H1 (cell line): ENCODE results near the gene DDN. TPM values are rescaled to one million over a fixed set of nuclear protein-coding genes. Genes with fewer than 3 reads are reported as not detected.

Experiments
- CTCF ChIA-PET: fragments of 300-600 bp; sonication (Branson Sonifier 250); formaldehyde crosslinking; loops from one replicate; lab custom pipeline; 2021; ENCODE audit not compliant: partially characterized antibody; lab: Charles Lee
- POLR2A ChIA-PET: fragments of 300-600 bp; sonication (Branson Sonifier 250); formaldehyde crosslinking; loops from one replicate; lab custom pipeline; 2021; ENCODE audit warnings: inconsistent platforms; ENCODE audit not compliant: partially characterized antibody; lab: Charles Lee
- DNase-seq, 2 experiments: peaks; one replicate each; pipeline versions ENCODE4 v3.0.0 to v3.0.0-alpha.2; 2010 to 2022; ENCODE audit warnings: low spot score in 2 of 2, low read depth in 1 of 2, mixed read lengths in 1 of 2
- FAIRE-seq: peaks from 2 replicates; lab custom pipeline; 2011; peaks lifted over from hg19 to GRCh38; lab: Jason Lieb, UNC
- H2AFZ ChIP-seq: 2 replicates; pipeline ENCODE4 v1.8.1; 2012; ENCODE audit warnings: low read length, inconsistent platforms
- H2AK5ac ChIP-seq: 2 replicates; pipeline ENCODE4 v1.6.1; 2013; ENCODE audit warnings: low read depth, low read length
- H2BK120ac ChIP-seq: replicated peaks from 2 replicates; pipeline ENCODE3; 2013; ENCODE audit warnings: low read depth, low read length, inconsistent platforms
- H2BK12ac ChIP-seq: 2 replicates; pipeline ENCODE4 v1.6.1; 2013; ENCODE audit warnings: low read depth, low read length
- H2BK15ac ChIP-seq: 2 replicates; pipeline ENCODE4 v1.6.1; 2013; ENCODE audit warnings: low read length
- H2BK20ac ChIP-seq: 2 replicates; pipeline ENCODE4 v1.6.1; 2013; ENCODE audit warnings: low read length
- H2BK5ac ChIP-seq: 2 replicates; pipeline ENCODE4 v1.6.1; 2013; ENCODE audit warnings: low read depth, low read length
- H3K14ac ChIP-seq: 2 replicates; pipeline ENCODE4 v1.6.1; 2013; ENCODE audit warnings: inconsistent platforms; ENCODE audit not compliant: insufficient read length
- H3K18ac ChIP-seq: 2 replicates; pipeline ENCODE4 v1.6.1; 2013; ENCODE audit warnings: low read length; ENCODE audit errors: extremely low read depth
- H3K23ac ChIP-seq: 2 replicates; pipeline ENCODE4 v1.6.1; 2013; ENCODE audit warnings: inconsistent platforms; ENCODE audit not compliant: insufficient read length
- H3K23me2 ChIP-seq: 2 replicates; pipeline ENCODE4 v1.6.1; 2013; ENCODE audit warnings: low read depth, low read length
- H3K27ac ChIP-seq: 2 replicates; pipeline ENCODE4 v1.6.1; 2011; ENCODE audit warnings: low read depth, low read length, inconsistent platforms
- H3K27me3 ChIP-seq, 4 experiments: replicated peaks in 1 of 4; 1 replicate in 1 of 4; 2 replicates in 3 of 4; pipeline versions ENCODE4 v1.6.1 to v1.8.1; 2011 to 2013; ENCODE audit warnings: low read length in 3 of 4, mild to moderate bottlenecking in 3 of 4, inconsistent platforms in 2 of 4, mixed read lengths in 2 of 4, moderate library complexity in 1 of 4; ENCODE audit not compliant: control insufficient read depth in 3 of 4, insufficient read depth in 3 of 4; ENCODE audit errors: extremely low read depth in 1 of 4
- H3K36me3 ChIP-seq, 4 experiments: 2 replicates each; pipeline versions ENCODE4 v1.6.1 to v1.8.1; 2011 to 2013; ENCODE audit warnings: mild to moderate bottlenecking in 4 of 4, low read length in 3 of 4, moderate library complexity in 2 of 4, control low read depth in 1 of 4, inconsistent platforms in 1 of 4; ENCODE audit not compliant: insufficient read depth in 4 of 4, control insufficient read depth in 2 of 4
- H3K4ac ChIP-seq: replicated peaks from 2 replicates; pipeline ENCODE3; 2013; ENCODE audit warnings: low read length, low read depth, mixed read lengths, inconsistent platforms; ENCODE audit not compliant: insufficient read length
- H3K4me1 ChIP-seq, 4 experiments: replicated peaks in 1 of 4; 1 replicate in 1 of 4; 2 replicates in 3 of 4; pipeline versions ENCODE4 v1.6.1 to v1.8.1; 2011 to 2013; ENCODE audit warnings: low read length in 3 of 4, inconsistent platforms in 2 of 4, mixed read lengths in 1 of 4; ENCODE audit not compliant: insufficient read depth in 4 of 4, control insufficient read depth in 3 of 4
- H3K4me2 ChIP-seq, 2 experiments: 2 replicates each; pipeline versions ENCODE4 v1.6.1 to v1.8.1; 2011 to 2013; ENCODE audit warnings: low read depth in 2 of 2, low read length in 2 of 2, control low read depth in 1 of 2, inconsistent platforms in 1 of 2, mild to moderate bottlenecking in 1 of 2; ENCODE audit not compliant: insufficient read depth in 1 of 2
- H3K4me3 ChIP-seq, 4 experiments: fragments of 200-600, 300-600 bp in 1 of 4; sonication (generic), shearing (Covaris generic), sonication (Bioruptor Twin) in 1 of 4; 2 replicates each; pipeline versions ENCODE4 v1.5.1 to v1.8.1; 2011 to 2016; ENCODE audit warnings: low read length in 4 of 4, low read depth in 3 of 4, control low read depth in 2 of 4, inconsistent platforms in 2 of 4, mild to moderate bottlenecking in 2 of 4, mixed read lengths in 1 of 4, moderate library complexity in 1 of 4; ENCODE audit not compliant: insufficient read depth in 2 of 4; ENCODE audit errors: extremely low read depth in 1 of 4
- H3K56ac ChIP-seq: replicated peaks from 2 replicates; pipeline ENCODE3; 2013; ENCODE audit warnings: low read depth, mild to moderate bottlenecking, mixed read lengths, low read length, inconsistent platforms; ENCODE audit not compliant: insufficient read length
- H3K79me1 ChIP-seq: 2 replicates; pipeline ENCODE4 v1.6.1; 2013; ENCODE audit warnings: low read depth, low read length, control low read depth
- H3K79me2 ChIP-seq, 2 experiments: 2 replicates each; pipeline versions ENCODE4 v1.6.1 to v1.8.1; 2012 to 2013; ENCODE audit warnings: low read length in 2 of 2, mild to moderate bottlenecking in 2 of 2, inconsistent platforms in 1 of 2; ENCODE audit not compliant: insufficient read depth in 2 of 2, control insufficient read depth in 1 of 2
- H3K9ac ChIP-seq, 4 experiments: replicated peaks in 1 of 4; 1 replicate in 1 of 4; 2 replicates in 3 of 4; pipeline versions ENCODE4 v1.6.1 to v1.8.1; 2011 to 2013; ENCODE audit warnings: low read depth in 3 of 4, low read length in 3 of 4, control low read depth in 2 of 4, mild to moderate bottlenecking in 2 of 4, moderate library complexity in 2 of 4, inconsistent platforms in 1 of 4; ENCODE audit errors: extremely low read depth in 1 of 4
- H3K9me3 ChIP-seq, 2 experiments: 2 replicates each; pipeline versions ENCODE4 v1.6.1 to v1.8.1; 2012 to 2013; ENCODE audit warnings: mild to moderate bottlenecking in 2 of 2, moderate library complexity in 2 of 2, control low read depth in 1 of 2, inconsistent platforms in 1 of 2, low read depth in 1 of 2, low read length in 1 of 2, mixed read lengths in 1 of 2; ENCODE audit not compliant: insufficient read depth in 2 of 2
- H4K20me1 ChIP-seq, 2 experiments: replicated peaks in 1 of 2; 2 replicates each; pipeline versions ENCODE3 to v1.8.1; 2011 to 2013; ENCODE audit warnings: inconsistent platforms in 2 of 2, low read length in 2 of 2, mild to moderate bottlenecking in 1 of 2; ENCODE audit not compliant: insufficient read depth in 2 of 2, control insufficient read depth in 1 of 2
- H4K5ac ChIP-seq: 2 replicates; pipeline ENCODE4 v1.6.1; 2013; ENCODE audit warnings: low read length, low read depth, mixed read lengths, inconsistent platforms; ENCODE audit not compliant: insufficient read length
- H4K8ac ChIP-seq: 2 replicates; pipeline ENCODE4 v1.8.0; 2013; ENCODE audit warnings: mild to moderate bottlenecking, moderate library complexity, low read length, inconsistent platforms; ENCODE audit not compliant: insufficient read depth; ENCODE audit errors: extremely low read depth
- H4K91ac ChIP-seq: replicated peaks from 2 replicates; pipeline ENCODE3; 2013; ENCODE audit warnings: low read length, mixed read lengths, inconsistent platforms; ENCODE audit not compliant: insufficient read length
- CHD1 ChIP-seq: IDR thresholded peaks from 2 replicates; pipeline ENCODE4 v1.6.1; 2012; ENCODE audit warnings: low read depth, low read length, improper control_type of control experiment
- GTF2F1 ChIP-seq: IDR thresholded peaks from 2 replicates; pipeline ENCODE4 v1.6.1; 2012; ENCODE audit warnings: low read depth, low read length, improper control_type of control experiment, borderline replicate concordance
- JUND ChIP-seq: IDR thresholded peaks from 2 replicates; pipeline ENCODE4 v1.6.1; 2011; ENCODE audit warnings: mild to moderate bottlenecking, improper control_type of control experiment, low read length
- NANOG ChIP-seq: IDR thresholded peaks from 2 replicates; pipeline ENCODE4 v1.6.1; 2011; ENCODE audit warnings: low read length, low read depth, mild to moderate bottlenecking, inconsistent platforms; ENCODE audit not compliant: insufficient read depth, poor library complexity, severe bottlenecking
- POLR2AphosphoS5 ChIP-seq: IDR thresholded peaks from 2 replicates; pipeline ENCODE4 v1.6.1; 2011; ENCODE audit warnings: low read depth, low read length
- RBBP5 ChIP-seq: IDR thresholded peaks from 2 replicates; pipeline ENCODE4 v1.7.1; 2012; ENCODE audit warnings: low read depth, mild to moderate bottlenecking, inconsistent platforms, low read length, moderate library complexity, borderline replicate concordance
- RFX5 ChIP-seq: IDR thresholded peaks from 2 replicates; pipeline ENCODE4 v1.6.1; 2011; ENCODE audit warnings: low read depth, low read length, improper control_type of control experiment, borderline replicate concordance
- RNF2 ChIP-seq: fragments of 200-900, 300-1000 bp; sonication (generic); IDR thresholded peaks from 2 replicates; pipeline ENCODE4 v1.7.1; 2016; ENCODE audit warnings: borderline replicate concordance, low read depth, mild to moderate bottlenecking, antibody characterized with exemption, low read length; ENCODE audit not compliant: poor library complexity, severe bottlenecking; ENCODE audit errors: missing control alignments
- RXRA ChIP-seq: IDR thresholded peaks from 2 replicates; pipeline ENCODE4 v1.6.1; 2011; ENCODE audit warnings: low read depth, mild to moderate bottlenecking, low read length, moderate library complexity; ENCODE audit not compliant: insufficient read depth
- SP4 ChIP-seq: IDR thresholded peaks from 2 replicates; pipeline ENCODE4 v1.6.1; 2012; ENCODE audit warnings: low read length, inconsistent platforms
- TAF7 ChIP-seq: optimal IDR thresholded peaks from 2 replicates; pipeline ENCODE3; 2011; ENCODE audit warnings: low read depth, mild to moderate bottlenecking, inconsistent platforms, low read length, moderate library complexity, borderline replicate concordance
- TBP ChIP-seq: IDR thresholded peaks from 2 replicates; pipeline ENCODE4 v1.6.1; 2011; ENCODE audit warnings: low read depth, low read length, improper control_type of control experiment
- WGBS, 2 experiments: shearing (Covaris generic) in 1 of 2; methylation state at CpG; one replicate each; pipeline versions ENCODE4 v1.1.6 to v1.1.7; 2013 to 2015; ENCODE audit warnings: low lambda C conversion rate in 2 of 2, mixed read lengths in 2 of 2, inconsistent platforms in 1 of 2, low coverage in 1 of 2, missing lambda C conversion rate in 1 of 2; ENCODE audit not compliant: insufficient replicate concordance in 2 of 2, insufficient coverage in 1 of 2, insufficient read length in 1 of 2; ENCODE audit errors: extremely low coverage in 1 of 2, missing lambda C conversion rate in 1 of 2; 5-methylcytosine and 5-hydroxymethylcytosine counted together
- polyA plus RNA-seq, 7 experiments: library from polyadenylated mRNA; depleted of rRNA in 3 of 7; stranded (reverse) in 5 of 7; unstranded in 2 of 7; fragments of >200 nt in 5 of 7; fragments of 200-250 nt in 2 of 7; gene quantifications; 1 replicate in 5 of 7; 2 replicates in 1 of 7; 4 replicates in 1 of 7; pipeline versions ENCODE4 v1.2.1 to v1.2.3, GENCODE V29; 2011 to 2013; ENCODE audit warnings: missing spikeins in 2 of 7, mixed read lengths in 2 of 7
- total RNA-seq: library from RNA; stranded (reverse); fragmentation: NEBNext Ultra II Directional; extraction: Animal tissue kit (Norgen Biotek cat#: 25700); gene quantifications from 2 replicates; pipeline ENCODE4 v1.2.1, GENCODE V29; 2021

DDN gene
- total and polyA plus RNA-seq, 2 of the 8 experiments (the other 6 are each of a cell fraction or from before 2014, with no cell fraction given), result 0.14 to 0.30 TPM

- H3K14ac ChIP-seq, result no peak overlapping the region
- H4K91ac ChIP-seq, result no peak overlapping the region
- no peak overlapping the region for H2BK12ac ChIP-seq
- H3K9ac ChIP-seq, result no peak overlapping the region
- TF ChIP-seq RFX5 (no peak), RBBP5 (no peak), GTF2F1 (no peak), RXRA (no peak), RNF2 (no peak), POLR2AphosphoS5 (no peak), SP4 (no peak), CHD1 (no peak), JUND (no peak), NANOG (no peak), TBP (no peak), TAF7 (no peak)
- H3K23ac ChIP-seq, result no peak overlapping the region
- H3K56ac ChIP-seq, result no peak overlapping the region
- no peaks in the 10 kb centered on the region for H3K27me3 ChIP-seq
- H2AK5ac ChIP-seq, result no peak overlapping the region
- no peak overlapping the region for H2BK120ac ChIP-seq
- no peak overlapping the region for H3K4me3 ChIP-seq
- H2AFZ ChIP-seq, result no peak overlapping the region
- no peak overlapping the region for H4K5ac ChIP-seq
- H3K27ac ChIP-seq, result no peak overlapping the region
- H3K79me2 ChIP-seq, result no peaks in the 10 kb centered on the region
- no peak overlapping the region for H2BK15ac ChIP-seq
- CTCF ChIA-PET, result interaction anchor here (0.7 to 4.9 kb wide), 7 partner anchors 9 to 41 kb away, joined by 3 to 43 read pairs (median 5); no protein-coding TSS in a partner anchor
- FAIRE-seq, result no peak
- DNase-seq, result no peak
- H3K18ac ChIP-seq, result no peak overlapping the region
- H2BK20ac ChIP-seq, result no peak overlapping the region
- no peak overlapping the region for H3K4me2 ChIP-seq
- H3K4me1 ChIP-seq, result no peaks in the 10 kb centered on the region
- WGBS, 2 experiments, result 95% methylated on average over 10 of the region's 10 CpGs; no CpG with 5 or more reads in 1 of the 2 experiments
- POLR2A ChIA-PET, result interaction anchor here (1.4 to 22.2 kb wide), 5 partner anchors 9 to 36 kb away, joined by 3 to 339 read pairs (median 9); partner anchors contain the start of genes KMT2D and PRKAG1
- no peaks in the 10 kb centered on the region; the same call in 1 of the 2 replicates for H3K79me1 ChIP-seq
- H4K20me1 ChIP-seq, result peaks cover 4 to 11% of the 10 kb centered on the region in 2 experiments
- no peak overlapping the region for H3K4ac ChIP-seq
- no peak overlapping the region for H2BK5ac ChIP-seq
- H4K8ac ChIP-seq, result no peak overlapping the region
- H3K9me3 ChIP-seq, result no peaks in the 10 kb centered on the region
- H3K36me3 ChIP-seq, result peaks cover 46 to 84% (median 72%) of the 10 kb centered on the region in 4 experiments; a peak in 7 of 8 replicates
- H3K23me2 ChIP-seq, result no peaks in the 10 kb centered on the region
Measured at GRCh38 chr12:49028666-49029275, 29.6 kb upstream of the DDN start.
